ENCODE measurements around the gene KRT82.

Gene KRT82

DNA sequence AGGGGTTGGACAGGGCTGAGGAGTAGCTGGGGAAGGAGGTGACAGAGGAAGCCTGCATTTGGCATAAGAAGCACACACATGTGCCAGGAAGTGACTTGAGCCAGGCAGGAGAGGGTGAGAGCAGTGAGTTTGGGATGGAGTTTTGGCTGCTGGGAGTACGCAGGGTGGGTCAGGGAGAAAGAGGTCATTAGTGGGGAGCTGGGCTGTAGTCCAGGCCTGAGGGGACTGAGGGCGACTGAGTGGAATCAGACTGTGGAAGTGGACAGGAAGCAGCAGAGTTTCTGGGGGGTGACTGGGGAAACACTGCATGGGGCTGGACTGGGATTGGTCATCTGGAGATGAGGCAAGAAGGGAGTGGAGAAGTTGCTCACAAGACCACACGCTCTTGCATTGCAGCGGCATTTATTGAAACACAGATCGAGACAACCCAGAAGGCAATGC, 46.5 kb downstream of the KRT82 start:
- TF ChIP-seq POLR2A (IDR thresholded peaks at IDR 0.05; ENCODE audit: low read depth, low read length): no peak
- DNase-seq (ENCODE audit: insufficient read length, low spot score): no peak
- FAIRE-seq: no peak

GRCh38 chr12:52358575-52359350, 47.4 kb downstream of the KRT82 start:
- DNase-seq (ENCODE audit: insufficient read length, low spot score) (no peak), FAIRE-seq (no peak)
- no peak for TF ChIP-seq POLR2A (IDR thresholded peaks at IDR 0.05; ENCODE audit: low read depth, low read length)

DNA sequence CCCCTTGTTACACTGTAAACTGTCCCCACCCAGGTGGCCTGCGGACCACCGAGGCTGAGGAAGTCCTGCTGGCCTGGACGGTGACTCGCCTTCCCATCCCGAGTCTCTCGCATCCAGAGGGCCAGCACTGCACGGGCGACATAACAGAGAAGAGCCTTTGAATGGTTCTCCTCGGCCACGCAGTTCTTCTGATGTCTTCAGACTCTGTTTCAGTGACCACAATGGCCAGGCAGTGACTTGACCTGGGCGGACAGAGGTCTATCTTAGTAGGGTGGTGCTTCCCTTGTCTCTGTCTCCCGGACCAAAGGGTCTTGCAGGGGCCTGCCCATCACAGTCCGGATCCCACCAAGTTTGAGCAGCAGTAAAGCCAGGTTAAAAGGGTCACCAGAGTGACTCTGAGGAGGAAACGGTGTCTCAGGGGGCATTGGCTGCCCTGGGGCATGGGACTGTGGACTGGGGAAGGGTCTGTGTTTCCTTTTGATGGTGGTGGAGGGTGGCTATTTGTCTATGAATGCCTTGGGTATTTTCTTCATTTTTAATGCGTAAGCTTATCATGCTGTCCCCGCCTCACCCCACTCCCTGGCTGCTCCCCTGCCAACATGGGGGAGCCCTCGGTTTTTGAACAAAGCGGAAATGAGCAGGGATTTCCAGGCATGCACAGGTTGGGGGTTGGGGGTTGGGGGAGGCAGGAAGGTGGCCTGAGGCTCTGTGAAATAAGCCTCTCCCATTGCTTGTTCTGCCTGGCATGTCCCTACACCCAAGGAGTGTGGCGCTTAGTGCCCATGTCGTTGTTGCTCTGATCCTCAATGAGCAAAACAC, 49.2 kb downstream of the KRT82 start:
- no peak for DNase-seq (ENCODE audit: insufficient read length, low spot score)
- no peak for TF ChIP-seq POLR2A (IDR thresholded peaks at IDR 0.05; ENCODE audit: low read depth, low read length)
- FAIRE-seq: no peak

GRCh38 chr12:52356031-52356761, 49.9 kb downstream of the KRT82 start:
- FAIRE-seq (no peak), DNase-seq (ENCODE audit: insufficient read length, low spot score) (no peak)
- no peak for TF ChIP-seq POLR2A (IDR thresholded peaks at IDR 0.05; ENCODE audit: low read depth, low read length)

GRCh38 chr12:52355176-52355575, 51.0 kb downstream of the KRT82 start:
- DNase-seq (ENCODE audit: insufficient read length, low spot score): no peak
- TF ChIP-seq POLR2A (IDR thresholded peaks at IDR 0.05; ENCODE audit: low read depth, low read length): no peak
- no peak for FAIRE-seq

GRCh38 chr12:52354200-52354599, 51.9 kb downstream of the KRT82 start:
- DNase-seq (ENCODE audit: insufficient read length, low spot score) (no peak), FAIRE-seq (no peak)
- TF ChIP-seq POLR2A (IDR thresholded peaks at IDR 0.05; ENCODE audit: low read depth, low read length): no peak

- DNase-seq (ENCODE audit: insufficient read length, low spot score): no peak
- no peak for TF ChIP-seq POLR2A (IDR thresholded peaks at IDR 0.05; ENCODE audit: low read depth, low read length)
- no peak for FAIRE-seq
Observed at GRCh38 chr12:52353766-52354165, 52.4 kb downstream of the KRT82 start.

DNA sequence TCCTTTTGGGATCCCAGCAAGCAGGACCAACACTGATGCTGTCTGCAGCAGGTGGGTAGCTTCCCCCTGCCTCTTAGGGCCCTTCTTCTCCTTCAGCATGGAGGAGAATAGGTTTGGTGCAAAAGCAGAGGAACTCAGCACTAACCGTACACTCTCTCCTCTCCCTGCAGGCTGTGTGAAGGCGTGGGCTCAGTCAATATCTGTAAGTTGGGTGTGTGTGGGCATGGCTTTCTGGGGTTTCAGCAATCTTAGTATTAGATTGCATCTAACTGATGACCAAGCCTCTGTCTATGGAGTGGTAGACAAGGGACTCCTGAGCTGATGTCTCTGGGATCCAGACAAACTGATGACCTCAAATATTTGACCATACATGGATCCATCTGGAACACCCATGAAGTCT, 53.2 kb downstream of the KRT82 start:
- no peak for TF ChIP-seq POLR2A (IDR thresholded peaks at IDR 0.05; ENCODE audit: low read depth, low read length)
- FAIRE-seq (no peak), DNase-seq (ENCODE audit: insufficient read length, low spot score) (no peak)

DNA sequence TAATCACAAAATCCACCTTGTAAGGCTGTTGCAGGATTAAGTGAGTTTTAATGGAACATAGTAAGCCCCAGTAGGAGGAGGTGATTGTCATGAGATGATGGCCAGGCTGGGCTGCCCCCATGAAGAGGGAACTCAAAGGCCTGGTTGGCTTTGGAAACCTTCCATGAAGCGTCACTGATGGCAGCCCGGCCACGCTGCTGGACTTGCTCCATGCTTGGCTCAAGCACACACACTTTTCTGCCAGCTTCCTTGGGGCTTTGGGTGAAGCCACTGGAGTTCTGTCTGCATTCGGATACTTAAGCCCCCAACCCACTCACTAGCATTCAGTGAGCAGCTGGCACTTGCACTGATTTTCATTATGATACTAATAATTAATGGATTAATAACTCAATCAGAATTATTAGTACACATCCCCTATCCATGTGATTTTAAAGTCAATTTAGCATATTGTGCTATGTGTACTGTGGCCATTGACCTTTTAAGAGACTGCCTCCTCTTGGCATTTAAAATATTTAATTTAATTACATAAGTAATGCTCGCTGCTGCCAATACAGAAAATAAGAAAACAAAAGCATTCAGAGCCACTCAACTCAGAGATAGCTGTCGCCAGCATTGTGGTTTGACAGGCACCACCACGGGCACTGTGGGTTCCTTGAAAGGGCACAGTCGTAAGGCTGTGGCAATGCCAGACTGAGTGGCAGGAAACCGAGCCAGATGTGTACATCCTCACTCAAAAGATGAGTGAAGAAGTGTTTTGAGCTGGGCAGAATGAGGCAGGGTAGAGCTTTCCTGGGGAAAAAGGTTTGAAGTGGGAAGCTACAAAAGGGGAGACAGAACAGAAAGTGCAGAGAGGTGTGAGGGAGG, 54.7 kb downstream of the KRT82 start:
- DNase-seq (ENCODE audit: insufficient read length, low spot score): no peak
- no peak for FAIRE-seq
- no peak for TF ChIP-seq POLR2A (IDR thresholded peaks at IDR 0.05; ENCODE audit: low read depth, low read length)

DNA sequence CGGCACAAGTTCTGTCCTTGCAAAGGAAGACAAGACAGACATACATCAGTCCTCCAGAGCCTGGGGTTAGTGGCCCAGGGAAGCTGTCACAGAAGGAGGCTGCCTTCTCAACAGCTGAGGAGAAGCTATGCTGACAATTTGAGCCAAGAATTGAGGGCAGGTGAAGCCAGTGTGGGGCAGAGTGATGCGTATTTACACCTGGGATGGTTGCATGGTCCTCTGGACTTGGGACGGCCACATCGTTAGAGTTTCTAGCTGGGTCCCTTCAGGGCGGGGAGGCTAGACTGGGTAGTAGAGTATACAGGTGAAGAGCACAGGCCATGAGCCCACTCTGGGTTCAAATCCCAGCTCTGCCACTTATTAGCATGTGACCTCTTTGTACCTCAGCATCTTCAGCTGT, 55.3 kb downstream of the KRT82 start:
- no peak for TF ChIP-seq POLR2A (IDR thresholded peaks at IDR 0.05; ENCODE audit: low read depth, low read length)
- FAIRE-seq: no peak
- no peak for DNase-seq (ENCODE audit: insufficient read length, low spot score)

- TF ChIP-seq POLR2A (IDR thresholded peaks at IDR 0.05; ENCODE audit: low read depth, low read length): no peak
Observed at GRCh38 chr12:52350021-52350620, 56.0 kb downstream of the KRT82 start.

GRCh38 chr12:52349196-52349595, 56.9 kb downstream of the KRT82 start:
- TF ChIP-seq POLR2A (IDR thresholded peaks at IDR 0.05; ENCODE audit: low read depth, low read length): no peak
- DNase-seq (ENCODE audit: insufficient read length, low spot score) (no peak), FAIRE-seq (no peak)

More at GRCh38 chr12:52350021-52350620, 56.0 kb downstream of the KRT82 start:
- no peak for DNase-seq (ENCODE audit: insufficient read length, low spot score)
- no peak for FAIRE-seq

Data from H54 (cell line).